T-cell (primary cell): ENCODE measurements around the gene MRPL19. TPM values are rescaled to one million over a fixed set of nuclear protein-coding genes. Genes with fewer than 3 reads are reported as not detected.

Experiments used
- ATAC-seq, 4 experiments: fragments of 200-7000 bp in 3 of 4; fragments of 150-1000 bp in 1 of 4; cut with Tn5 transposase; replicated peaks in 1 of 4; 1 replicate in 3 of 4; 2 replicates in 1 of 4; pipeline ENCODE4 v1.10.0; 2021; ENCODE audit warnings: moderate library complexity in 3 of 4, mild to moderate bottlenecking in 2 of 4, moderate number of reproducible peaks in 1 of 4
- CTCF ChIA-PET, 2 donors: fragments of 300-600 bp; sonication (Branson Sonifier 250); formaldehyde crosslinking; loops; one replicate each; lab custom pipeline; 2022; ENCODE audit warnings: antibody characterized with exemption in 2 of 2; lab: Charles Lee
- POLR2A ChIA-PET, 2 donors: fragments of 300-600 bp; sonication (Branson Sonifier 250); formaldehyde crosslinking; loops; one replicate each; lab custom pipeline; 2022; ENCODE audit warnings: antibody characterized with exemption in 2 of 2; lab: Charles Lee
- DNase-seq, 35 experiments: peaks; one replicate each; pipeline versions ENCODE4 v3.0.0 to v3.0.0-alpha.2; 2013 to 2023
- H3K27ac ChIP-seq: one replicate; pipeline ENCODE4 v1.5.1; 2013; ENCODE audit warnings: low read length
- H3K27me3 ChIP-seq, 2 experiments: replicated peaks in 1 of 2; 1 replicate in 1 of 2; 2 replicates in 1 of 2; pipeline versions ENCODE4 v1.6.1 to v1.7.0; 2013; ENCODE audit warnings: low read length in 1 of 2, mixed read lengths in 1 of 2; ENCODE audit not compliant: control insufficient read depth in 2 of 2, insufficient read depth in 2 of 2; ENCODE audit errors: extremely low read depth in 1 of 2
- H3K36me3 ChIP-seq, 2 donors: 1 replicate in 1 of 2; 2 replicates in 1 of 2; pipeline versions ENCODE4 v1.6.1 to v1.7.0; 2013; ENCODE audit warnings: low read length in 1 of 2; ENCODE audit not compliant: control insufficient read depth in 2 of 2, insufficient read depth in 1 of 2; ENCODE audit errors: extremely low read depth in 1 of 2
- H3K4me1 ChIP-seq, 2 experiments: 1 replicate in 1 of 2; 2 replicates in 1 of 2; pipeline versions ENCODE4 v1.6.1 to v1.7.0; 2013; ENCODE audit warnings: low read length in 2 of 2, mixed read lengths in 1 of 2; ENCODE audit not compliant: insufficient read depth in 2 of 2, control insufficient read depth in 1 of 2; ENCODE audit errors: extremely low read depth in 1 of 2
- H3K4me3 ChIP-seq, 2 donors: 1 replicate in 1 of 2; 2 replicates in 1 of 2; pipeline versions ENCODE4 v1.5.1 to v1.7.0; 2013; ENCODE audit warnings: mild to moderate bottlenecking in 2 of 2, low read length in 1 of 2, moderate library complexity in 1 of 2; ENCODE audit not compliant: control insufficient read depth in 1 of 2; ENCODE audit errors: extremely low read depth in 1 of 2
- H3K9me3 ChIP-seq: 2 replicates; pipeline ENCODE4 v1.7.0; 2013
- H3K27ac Mint-ChIP-seq, 2 donors: one replicate each; pipeline ENCODE4 v1.8.0; 2020 to 2021; ENCODE audit warnings: mild to moderate bottlenecking in 2 of 2, mixed read lengths in 2 of 2
- H3K27me3 Mint-ChIP-seq, 2 donors: one replicate each; pipeline ENCODE4 v1.8.0; 2021 to 2022; ENCODE audit warnings: mixed read lengths in 2 of 2
- H3K36me3 Mint-ChIP-seq: one replicate; pipeline ENCODE4 v1.8.0; 2021; ENCODE audit warnings: mixed read lengths
- H3K4me1 Mint-ChIP-seq, 3 donors: one replicate each; pipeline ENCODE4 v1.8.0; 2020 to 2022; ENCODE audit warnings: mixed read lengths in 3 of 3, mild to moderate bottlenecking in 1 of 3
- H3K4me3 Mint-ChIP-seq, 3 donors: one replicate each; pipeline ENCODE4 v1.8.0; 2020 to 2022; ENCODE audit warnings: mild to moderate bottlenecking in 3 of 3, mixed read lengths in 3 of 3, moderate library complexity in 3 of 3
- H3K9me3 Mint-ChIP-seq, 3 donors: one replicate each; pipeline ENCODE4 v1.8.0; 2020 to 2022; ENCODE audit warnings: mixed read lengths in 3 of 3
- WGBS: methylation state at CpG from one replicate; pipeline ENCODE4 v1.1.5; 2013; ENCODE audit warnings: missing lambda C conversion rate; ENCODE audit not compliant: insufficient coverage; 5-methylcytosine and 5-hydroxymethylcytosine counted together
- total RNA-seq, 35 experiments: library from RNA in 6 of 35; stranded (reverse) in 6 of 35; fragments of 120-200 nt in 1 of 35; gene quantifications; one replicate each; pipeline versions ENCODE4 v1.2.1 to v1.2.4 and lab custom pipeline; 2013 to 2026

The MRPL19 gene
- total RNA-seq, 5 donors from 2014 or later (not counting 1 experiment from before 2014, with no cell fraction given), result 16.6 to 31.5 (median 22.6) TPM

DNA sequence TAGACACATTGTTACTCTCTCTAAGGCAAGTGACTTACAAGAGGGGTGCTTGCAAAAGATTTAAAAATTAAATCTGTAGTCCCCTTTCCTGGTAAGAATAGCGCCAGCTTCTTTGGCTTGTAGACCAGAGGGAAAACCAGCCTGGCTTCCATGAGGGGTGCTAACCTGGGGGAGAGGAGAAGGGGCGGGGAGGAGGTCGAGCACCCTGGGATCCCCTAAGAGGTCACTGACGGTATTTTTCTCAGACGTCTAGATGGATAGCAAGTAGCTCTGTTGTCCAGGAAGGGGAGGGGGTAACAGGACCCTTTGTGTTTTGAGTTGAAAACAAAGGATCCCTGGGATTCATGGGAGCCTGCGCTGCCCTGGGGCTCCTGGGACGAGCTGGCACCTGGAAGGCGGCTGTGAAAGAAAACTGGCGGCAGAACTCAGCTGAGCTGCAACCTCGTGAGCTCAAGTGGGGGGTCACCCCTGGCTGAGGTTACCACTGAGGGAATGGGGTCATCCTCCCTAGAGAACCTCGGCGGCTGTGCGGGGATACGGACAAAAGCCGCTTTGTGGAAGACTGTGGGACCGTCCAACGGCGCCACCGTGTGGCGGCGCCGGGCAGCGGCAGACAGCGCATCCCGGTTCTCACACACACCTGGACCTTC is 37.8 kb upstream of the MRPL19 start:
- Histone ChIP-seq H3K4me1 (peaks cover 0 to 5% of the 10 kb centered on the region in 2 experiments), H3K9me3 (no peaks in the 10 kb centered on the region), H3K27ac (no peak overlapping the region), H3K27me3 (peaks cover 9 to 46% of the 10 kb centered on the region in 2 experiments), H3K4me3 (peak overlapping the region in 1 of 2 donors; percentile 12), H3K36me3 (no peaks in the 10 kb centered on the region)
- WGBS, result 30% methylated on average over 11 of the region's 25 CpGs
- ATAC-seq (peak; percentile 71 to 83 (median 76)), DNase-seq (peak in 33 of 35 experiments; percentile 7 to 64 (median 35))
- ChIA-PET CTCF (interaction anchor here (0.5 to 1.5 kb wide), 10 partner anchors 8 to 755 kb away, joined by 3 to 10 read pairs (median 4); no protein-coding TSS in a partner anchor), POLR2A (no interaction called here)
- no peak overlapping the region for H3K27ac Mint-ChIP-seq
- no peaks in the 10 kb centered on the region for H3K4me1 Mint-ChIP-seq
- peaks cover 51 to 66% of the 10 kb centered on the region in 2 donors for H3K27me3 Mint-ChIP-seq
- H3K9me3 Mint-ChIP-seq, result no peaks in the 10 kb centered on the region
- H3K36me3 Mint-ChIP-seq, result no peaks in the 10 kb centered on the region
- H3K4me3 Mint-ChIP-seq, result no peak overlapping the region

DNA sequence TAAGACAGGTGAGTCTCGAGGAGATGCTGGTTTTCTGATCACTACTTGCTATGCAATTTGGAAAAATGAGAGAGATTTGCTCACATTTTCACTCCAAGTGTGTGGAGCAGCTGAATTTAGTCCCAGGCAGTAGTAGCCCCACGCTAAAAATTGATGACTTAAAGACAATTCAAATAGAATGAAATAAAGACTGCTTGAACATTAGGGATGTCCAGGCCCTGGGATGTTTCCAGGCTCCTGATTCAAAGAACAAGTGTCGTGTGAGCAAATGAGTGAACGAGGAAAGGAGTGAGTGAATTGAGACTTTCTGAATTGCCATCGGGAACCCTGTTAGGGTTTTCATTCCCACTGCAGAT is 37.3 kb upstream of the MRPL19 start:
- Histone ChIP-seq H3K27me3 (peaks cover 9 to 46% of the 10 kb centered on the region in 2 experiments), H3K36me3 (no peaks in the 10 kb centered on the region), H3K27ac (no peak overlapping the region), H3K4me1 (peaks cover 0 to 5% of the 10 kb centered on the region in 2 experiments), H3K9me3 (no peaks in the 10 kb centered on the region), H3K4me3 (peak overlapping the region in 1 of 2 donors; percentile 12)
- Mint-ChIP-seq H3K4me3 (no peak overlapping the region), H3K4me1 (no peaks in the 10 kb centered on the region), H3K27me3 (peaks cover 47 to 66% of the 10 kb centered on the region in 2 donors), H3K27ac (no peak overlapping the region), H3K36me3 (no peaks in the 10 kb centered on the region), H3K9me3 (no peaks in the 10 kb centered on the region)
- CTCF ChIA-PET, result interaction anchor here (0.5 to 1.5 kb wide), 7 partner anchors 9 to 756 kb away, joined by 3 to 10 read pairs (median 4); no protein-coding TSS in a partner anchor
- 45% methylated on average over 3 of the region's 5 CpGs for WGBS
- POLR2A ChIA-PET, result no interaction called here
- ATAC-seq, result no peak
- DNase-seq, result no peak

DNA sequence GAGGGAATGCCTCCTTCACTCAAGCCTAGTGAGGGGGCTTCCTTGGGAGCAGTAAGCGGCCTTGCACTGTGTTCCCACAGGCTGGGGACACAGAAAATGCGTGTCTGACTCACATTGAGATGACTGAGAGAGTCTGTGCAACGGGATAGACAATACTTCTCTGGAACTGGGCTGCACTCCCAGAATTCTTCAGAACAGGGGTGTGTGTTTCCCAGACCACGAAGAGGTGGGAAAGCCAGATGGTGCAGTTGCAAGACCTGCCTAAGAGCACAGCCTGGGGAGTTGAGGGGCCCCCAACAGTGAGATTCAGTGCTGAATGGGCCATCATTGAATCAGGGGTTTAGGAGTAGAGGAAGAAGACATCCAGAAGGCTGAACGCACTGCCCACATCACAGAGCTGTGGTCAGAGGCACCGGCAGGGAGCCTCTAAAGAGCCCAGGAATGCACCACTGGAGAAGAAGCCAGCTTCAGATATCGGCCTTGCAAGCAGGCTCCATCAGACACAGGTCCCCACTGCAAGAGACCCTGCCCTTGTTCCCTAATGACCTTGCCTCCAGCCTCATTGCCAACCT is 36.6 kb upstream of the MRPL19 start:
- Mint-ChIP-seq H3K4me3 (no peak overlapping the region), H3K27me3 (peaks cover 42 to 61% of the 10 kb centered on the region in 2 donors), H3K9me3 (no peaks in the 10 kb centered on the region), H3K36me3 (no peaks in the 10 kb centered on the region), H3K4me1 (no peaks in the 10 kb centered on the region), H3K27ac (no peak overlapping the region)
- H3K9me3 ChIP-seq, result no peaks in the 10 kb centered on the region
- H3K4me3 ChIP-seq, result no peak overlapping the region
- ATAC-seq (no peak), DNase-seq (no peak)
- peaks cover 0 to 5% of the 10 kb centered on the region in 2 experiments for H3K4me1 ChIP-seq
- POLR2A ChIA-PET, result no interaction called here
- no peak overlapping the region for H3K27ac ChIP-seq
- 56% methylated on average over 7 of the region's 7 CpGs for WGBS
- peaks cover 9 to 46% of the 10 kb centered on the region in 2 experiments for H3K27me3 ChIP-seq
- no peaks in the 10 kb centered on the region for H3K36me3 ChIP-seq
- CTCF ChIA-PET, result interaction anchor here (1.2 to 1.5 kb wide), 2 partner anchors 9 to 14 kb away, joined by 3 to 7 read pairs; no protein-coding TSS in a partner anchor

DNA sequence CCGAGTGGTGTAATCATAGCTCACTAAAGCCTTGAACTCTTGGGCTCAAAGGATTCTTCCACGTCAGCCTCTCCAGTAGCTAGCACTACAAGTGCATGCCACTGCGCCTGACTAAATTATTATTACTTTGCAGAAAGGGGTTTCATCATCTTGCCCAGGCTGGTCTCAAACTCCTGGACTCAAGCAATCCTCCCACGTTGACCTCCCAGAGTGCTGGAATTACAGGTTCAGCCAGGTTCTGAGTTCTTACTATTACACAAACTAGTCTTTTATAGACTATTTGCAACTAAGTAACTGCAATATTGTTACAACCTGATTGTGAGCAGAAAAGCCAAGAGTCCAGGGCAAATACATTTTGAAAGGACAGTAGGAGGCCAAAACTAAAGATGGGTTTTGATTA is 35.9 kb upstream of the MRPL19 start:
- no peaks in the 10 kb centered on the region for H3K36me3 ChIP-seq
- Mint-ChIP-seq H3K36me3 (no peaks in the 10 kb centered on the region), H3K4me3 (no peak overlapping the region), H3K27ac (no peak overlapping the region), H3K9me3 (no peaks in the 10 kb centered on the region), H3K4me1 (no peaks in the 10 kb centered on the region), H3K27me3 (peaks cover 39 to 58% of the 10 kb centered on the region in 2 donors)
- no peaks in the 10 kb centered on the region for H3K9me3 ChIP-seq
- WGBS, result 100% methylated on average over 1 of the region's 4 CpGs
- DNase-seq (no peak), ATAC-seq (no peak)
- peaks cover 0 to 5% of the 10 kb centered on the region in 2 experiments for H3K4me1 ChIP-seq
- CTCF ChIA-PET, result interaction anchor here in 1 of 2 donors (1.2 kb wide), 1 partner anchor 14 kb away, joined by 3 read pairs; no protein-coding TSS in a partner anchor
- POLR2A ChIA-PET, result no interaction called here
- H3K27ac ChIP-seq, result no peak overlapping the region
- H3K4me3 ChIP-seq, result no peak overlapping the region
- H3K27me3 ChIP-seq, result peaks cover 9 to 43% of the 10 kb centered on the region in 2 experiments

DNA sequence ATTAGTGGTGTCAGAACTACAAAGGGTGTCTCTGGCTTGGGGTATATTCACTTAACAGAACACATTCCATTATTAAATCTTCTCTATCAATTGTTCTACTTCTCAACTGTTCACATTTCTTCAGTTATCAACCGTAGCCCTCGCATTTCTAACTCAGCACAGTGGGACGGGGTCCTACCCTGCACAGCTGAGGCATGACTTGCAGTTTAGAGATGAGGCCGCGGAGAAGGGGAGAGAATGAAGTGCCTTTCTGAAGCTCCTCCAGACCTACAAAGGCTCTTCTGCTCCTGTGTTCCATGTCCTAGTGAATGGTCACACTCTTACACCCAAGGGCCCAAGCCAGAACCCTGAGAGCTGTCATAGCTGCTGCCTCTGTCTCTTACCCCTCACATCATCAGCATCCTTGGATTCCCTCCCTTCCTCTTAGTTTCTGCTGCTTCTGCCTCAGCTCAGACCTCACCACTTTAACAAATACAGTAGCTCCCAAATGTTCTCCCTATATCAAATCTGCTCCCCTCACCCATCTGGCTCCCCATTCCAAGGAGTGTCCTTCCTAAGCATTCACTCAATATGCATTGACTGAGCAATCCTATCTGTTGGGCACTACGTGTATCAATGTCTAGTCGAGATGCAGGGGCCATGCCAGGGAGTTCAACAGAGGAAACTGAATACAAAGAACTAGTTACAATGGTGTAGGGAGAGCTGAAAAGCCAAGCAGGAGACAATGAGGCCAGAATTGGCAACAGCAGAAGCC is 34.3 kb upstream of the MRPL19 start:
- H3K27ac ChIP-seq, result no peak overlapping the region
- H3K4me1 ChIP-seq, result peaks cover 0 to 5% of the 10 kb centered on the region in 2 experiments
- H3K9me3 ChIP-seq, result no peaks in the 10 kb centered on the region
- Mint-ChIP-seq H3K27me3 (peaks cover 30 to 48% of the 10 kb centered on the region in 2 donors), H3K36me3 (no peaks in the 10 kb centered on the region), H3K4me3 (no peak overlapping the region), H3K27ac (no peak overlapping the region), H3K9me3 (peaks cover 0 to 6% (median 2%) of the 10 kb centered on the region in 3 donors), H3K4me1 (no peaks in the 10 kb centered on the region)
- POLR2A ChIA-PET, result no interaction called here
- CTCF ChIA-PET, result interaction anchor here (0.5 to 0.6 kb wide), 3 partner anchors 98 to 897 kb away, joined by 3 to 5 read pairs (median 3); no protein-coding TSS in a partner anchor
- no peak for ATAC-seq
- no peak overlapping the region for H3K4me3 ChIP-seq
- H3K36me3 ChIP-seq, result no peaks in the 10 kb centered on the region
- H3K27me3 ChIP-seq, result peaks cover 6 to 35% of the 10 kb centered on the region in 2 experiments
- no peak for DNase-seq
- 88% methylated on average over 5 of the region's 7 CpGs for WGBS

DNA sequence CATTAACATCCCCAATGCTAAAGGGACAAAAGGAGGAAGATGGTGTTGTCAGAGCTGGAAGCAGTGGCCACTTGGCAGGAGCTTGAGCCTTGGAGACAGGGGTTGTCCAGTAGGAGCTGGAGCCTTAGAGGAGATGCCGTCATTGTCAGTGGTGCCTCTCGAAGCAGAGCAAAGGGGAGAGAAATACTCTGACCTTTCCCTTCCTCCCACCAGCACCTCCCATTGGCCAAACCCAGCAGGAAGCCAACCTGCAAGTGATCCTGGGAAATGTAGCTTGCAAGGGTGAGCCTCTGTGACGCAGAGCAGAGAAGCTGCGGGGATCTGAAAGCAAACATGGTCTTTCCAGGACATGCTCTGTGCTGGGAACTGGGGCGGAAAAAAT is 33.7 kb upstream of the MRPL19 start:
- Histone ChIP-seq H3K4me1 (peaks cover 0 to 5% of the 10 kb centered on the region in 2 experiments), H3K27ac (no peak overlapping the region), H3K36me3 (no peaks in the 10 kb centered on the region), H3K4me3 (no peak overlapping the region), H3K9me3 (no peaks in the 10 kb centered on the region), H3K27me3 (peaks cover 2 to 31% of the 10 kb centered on the region in 2 experiments)
- Mint-ChIP-seq H3K4me3 (no peak overlapping the region), H3K27me3 (peaks cover 30 to 42% of the 10 kb centered on the region in 2 donors), H3K4me1 (no peaks in the 10 kb centered on the region), H3K36me3 (no peaks in the 10 kb centered on the region), H3K27ac (no peak overlapping the region), H3K9me3 (peaks cover 0 to 8% (median 2%) of the 10 kb centered on the region in 3 donors)
- CTCF ChIA-PET, result interaction anchor here (0.6 kb wide), 2 partner anchors 97 to 437 kb away, joined by 3 to 5 read pairs; no protein-coding TSS in a partner anchor
- no peak for DNase-seq
- no peak for ATAC-seq
- WGBS, result 100% methylated on average over 1 of the region's 5 CpGs
- POLR2A ChIA-PET, result no interaction called here
